SK-N-SH (cell line): ENCODE data around the gene ISG20. TPM values are rescaled to one million over a fixed set of nuclear protein-coding genes. Genes with fewer than 3 reads are reported as not detected.
A peak's percentile ranks its signal among the peaks of the same experiment; 100 is the strongest.

Experiments used
- CTCF ChIA-PET: fragments of 300-600, 350-600 bp; formaldehyde crosslinking; extraction: SDS; loops from one replicate; lab custom pipeline; 2021; lab: Yijun Ruan, JAX
- POLR2A ChIA-PET: fragments of 350-600 bp; sonication (Branson Sonifier 250); formaldehyde crosslinking; extraction: SDS; loops from one replicate; lab custom pipeline; 2020; ENCODE audit warnings: antibody characterized with exemption, inconsistent platforms; lab: Yijun Ruan, JAX
- DNase-seq: peaks from one replicate; pipeline ENCODE4 v3.0.0; 2012
- H2AFZ ChIP-seq: fragments of 200-600 bp; sonication (generic); 2 replicates; pipeline ENCODE4 v1.8.1; 2016; ENCODE audit warnings: antibody characterized with exemption, mild to moderate bottlenecking, low read depth
- H3F3A ChIP-seq: fragments of 200-600 bp; sonication (generic); replicated peaks from 2 replicates; pipeline ENCODE3; 2016; ENCODE audit warnings: antibody characterized with exemption, mild to moderate bottlenecking; ENCODE audit not compliant: insufficient read depth
- H3K27ac ChIP-seq, 2 experiments: fragments of 200-500 bp in 1 of 2; fragments of 200-600 bp in 1 of 2; sonication (Bioruptor generic) in 1 of 2; sonication (generic), shearing (Covaris generic) in 1 of 2; 2 replicates each; pipeline versions ENCODE4 v1.5.1 to v1.6.1; 2014 to 2016; ENCODE audit warnings: low read depth in 2 of 2, inconsistent platforms in 1 of 2, low read length in 1 of 2, mild to moderate bottlenecking in 1 of 2, mixed read lengths in 1 of 2
- H3K27me3 ChIP-seq: fragments of 200-600 bp; sonication (generic), shearing (Covaris generic); 2 replicates; pipeline ENCODE4 v1.6.1; 2016; ENCODE audit warnings: mixed run types; ENCODE audit not compliant: insufficient read depth
- H3K36me3 ChIP-seq, 2 experiments: fragments of 200-500 bp in 1 of 2; fragments of 200-600 bp in 1 of 2; sonication (Bioruptor generic) in 1 of 2; sonication (generic) in 1 of 2; replicated peaks in 1 of 2; 2 replicates each; pipeline versions ENCODE3 to v1.5.1; 2014 to 2016; ENCODE audit warnings: low read length in 1 of 2, mild to moderate bottlenecking in 1 of 2; ENCODE audit not compliant: insufficient read depth in 2 of 2, control insufficient read depth in 1 of 2
- H3K4me1 ChIP-seq, 2 experiments: fragments of 200-500 bp in 1 of 2; fragments of 200-600 bp in 1 of 2; sonication (Bioruptor generic) in 1 of 2; sonication (generic), shearing (Covaris generic) in 1 of 2; 2 replicates each; pipeline versions ENCODE4 v1.5.1 to v1.6.1; 2014 to 2016; ENCODE audit warnings: low read depth in 1 of 2, low read length in 1 of 2, mixed run types in 1 of 2; ENCODE audit not compliant: insufficient read depth in 2 of 2, control insufficient read depth in 1 of 2
- H3K4me2 ChIP-seq: fragments of 200-600 bp; sonication (generic), shearing (Covaris generic); 2 replicates; pipeline ENCODE4 v1.6.1; 2017; ENCODE audit warnings: mixed run types
- H3K4me3 ChIP-seq, 2 experiments: fragments of 200-500 bp in 1 of 2; fragments of 200-600 bp in 1 of 2; sonication (Bioruptor generic) in 1 of 2; sonication (generic), shearing (Covaris generic) in 1 of 2; 2 replicates each; pipeline versions ENCODE4 v1.5.1 to v1.8.1; 2014 to 2016; ENCODE audit warnings: low read depth in 2 of 2, inconsistent platforms in 1 of 2, low read length in 1 of 2, mild to moderate bottlenecking in 1 of 2, mixed read lengths in 1 of 2, moderate library complexity in 1 of 2
- H3K79me2 ChIP-seq: fragments of 200-600 bp; sonication (generic); 2 replicates; pipeline ENCODE4 v1.8.1; 2017; ENCODE audit warnings: mild to moderate bottlenecking; ENCODE audit not compliant: insufficient read depth
- H3K9ac ChIP-seq: fragments of 200-600 bp; sonication (generic); 2 replicates; pipeline ENCODE4 v1.6.1; 2017; ENCODE audit warnings: mixed run types
- H3K9me2 ChIP-seq: fragments of 200-600 bp; sonication (generic); 2 replicates; pipeline ENCODE4 v1.6.1; 2017; ENCODE audit warnings: mixed run types
- H3K9me3 ChIP-seq: fragments of 200-600 bp; sonication (generic); 2 replicates; pipeline ENCODE4 v1.6.1; 2017; ENCODE audit warnings: mixed run types, mild to moderate bottlenecking, moderate library complexity
- H4K20me1 ChIP-seq: fragments of 200-600 bp; sonication (generic); 2 replicates; pipeline ENCODE4 v1.6.1; 2017; ENCODE audit warnings: mild to moderate bottlenecking, mixed run types; ENCODE audit not compliant: insufficient read depth
- CHD2 ChIP-seq: fragments of 150-350 bp; IDR thresholded peaks from 2 replicates; pipeline ENCODE4 v1.6.1; 2018; ENCODE audit warnings: low read length; ENCODE audit not compliant: partially characterized antibody
- ELF1 ChIP-seq: IDR thresholded peaks from 2 replicates; pipeline ENCODE4 v1.4.0; 2012
- EP300 ChIP-seq, 2 experiments: IDR thresholded peaks; 2 replicates each; pipeline versions ENCODE4 v1.4.0 to v1.6.1; 2012; ENCODE audit warnings: borderline replicate concordance in 1 of 2, low read depth in 1 of 2, low read length in 1 of 2
- FOSL2 ChIP-seq: IDR thresholded peaks from 2 replicates; pipeline ENCODE4 v1.4.0; 2012; ENCODE audit warnings: low read depth, mild to moderate bottlenecking, moderate library complexity, borderline replicate concordance
- GABPA ChIP-seq: IDR thresholded peaks from 2 replicates; pipeline ENCODE4 v1.4.0; 2012; ENCODE audit warnings: low read depth, mild to moderate bottlenecking
- GATA2 ChIP-seq: sonication (generic); formaldehyde crosslinking; IDR thresholded peaks from 2 replicates; pipeline ENCODE4 v1.5.0; 2020; ENCODE audit warnings: mild to moderate bottlenecking, missing genetic modification reagents
- JUND ChIP-seq: IDR thresholded peaks from 2 replicates; pipeline ENCODE4 v1.4.0; 2012
- MEF2A ChIP-seq: IDR thresholded peaks from 2 replicates; pipeline ENCODE4 v1.4.0; 2012; ENCODE audit warnings: low read depth, borderline replicate concordance
- MXI1 ChIP-seq: IDR thresholded peaks from 2 replicates; pipeline ENCODE4 v1.6.1; 2012; ENCODE audit warnings: mild to moderate bottlenecking, low read depth, low read length, improper control_type of control experiment
- NRF1 ChIP-seq: IDR thresholded peaks from 2 replicates; pipeline ENCODE4 v1.6.1; 2012; ENCODE audit warnings: low read depth, mild to moderate bottlenecking, low read length
- POLR2AphosphoS5 ChIP-seq: IDR thresholded peaks from 2 replicates; pipeline ENCODE4 v1.6.1; 2012; ENCODE audit warnings: low read depth, low read length
- SIN3A ChIP-seq: IDR thresholded peaks from 2 replicates; pipeline ENCODE4 v1.6.1; 2012; ENCODE audit warnings: low read depth, mild to moderate bottlenecking, low read length, moderate library complexity, borderline replicate concordance
- WGBS: methylation state at CpG from one replicate; pipeline ENCODE4 v1.1.6; 2017; ENCODE audit warnings: low lambda C conversion rate; 5-methylcytosine and 5-hydroxymethylcytosine counted together
- polyA plus RNA-seq, 3 experiments: library from polyadenylated mRNA; depleted of rRNA; stranded (reverse); fragments of >200 nt; gene quantifications; 2 replicates each; pipeline ENCODE4 v1.2.3, GENCODE V29; 2012
- TF ChIP-seq, protein P1 (sequence below): IDR thresholded peaks from 2 replicates; pipeline ENCODE4; 2012
- TF ChIP-seq, protein P2 (sequence below): fragments of 200-600 bp; sonication (generic); IDR thresholded peaks from 2 replicates; pipeline ENCODE4 v1.6.1; 2017; ENCODE audit warnings: antibody characterized with exemption, mild to moderate bottlenecking, moderate library complexity
- TF ChIP-seq, protein P3 (sequence below): IDR thresholded peaks from 2 replicates; pipeline ENCODE4 v1.4.0; 2012; ENCODE audit warnings: low read depth, borderline replicate concordance
- TF ChIP-seq, protein P4 (sequence below): IDR thresholded peaks from 2 replicates; pipeline ENCODE4 v1.4.0; 2012; ENCODE audit warnings: low read depth, borderline replicate concordance
- TF ChIP-seq, protein P5 (sequence below): IDR thresholded peaks from 2 replicates; pipeline ENCODE4 v1.6.1; 2012; ENCODE audit warnings: mild to moderate bottlenecking, low read depth, low read length, moderate library complexity

ISG20 gene
- polyA plus RNA-seq, 1 of the 3 experiments (the other 2 are of a cell fraction): 2.0 TPM

DNA sequence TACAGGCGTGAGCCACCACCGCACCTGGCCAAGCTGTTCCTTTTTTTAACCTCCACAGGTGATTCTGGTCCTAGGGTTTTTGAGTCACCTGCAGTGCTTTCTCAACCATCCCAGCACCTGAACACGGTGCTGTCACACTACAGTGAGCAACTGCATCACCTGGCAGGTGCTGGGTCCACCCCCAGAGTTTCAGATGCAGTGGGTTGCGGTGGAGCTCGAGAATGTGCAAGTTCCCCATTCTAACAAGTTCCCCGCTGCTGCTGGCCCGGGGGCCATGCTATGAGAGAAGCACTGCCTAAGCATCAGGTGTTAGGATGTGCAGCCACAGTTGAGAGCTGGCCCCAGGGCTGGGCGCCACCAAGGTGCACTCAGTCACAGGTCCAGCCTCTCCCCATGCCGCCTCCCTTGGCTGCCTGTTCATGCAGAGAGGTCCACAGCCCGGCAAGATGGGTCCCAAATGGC, 18.0 kb downstream of the ISG20 start:
- WGBS: 64% methylated on average over 8 of the region's 10 CpGs
- no peaks in the 10 kb centered on the region for H4K20me1 ChIP-seq
- peaks cover 7% of the 10 kb centered on the region for H3F3A ChIP-seq
- no peak overlapping the region for H2AFZ ChIP-seq
- no peak overlapping the region for H3K4me2 ChIP-seq
- H3K36me3 ChIP-seq: no peaks in the 10 kb centered on the region
- H3K79me2 ChIP-seq: no peaks in the 10 kb centered on the region
- no peak for DNase-seq
- CTCF ChIA-PET: interaction anchor here (0.6 to 4.9 kb wide), 38 partner anchors 9 to 521 kb away, joined by 3 to 50 read pairs (median 5); partner anchors contain the start of genes MRPL46 and MRPS11
- no peak for TF ChIP-seq GATA2
- no peak for TF ChIP-seq GABPA
- TF ChIP-seq POLR2AphosphoS5: no peak
- no peak for TF ChIP-seq CHD2
- no peak for TF ChIP-seq FOSL2
- no peak for TF ChIP-seq ELF1
- TF ChIP-seq, all 33 proteins: peak for 0
- no peaks in the 10 kb centered on the region for H3K9me2 ChIP-seq
- H3K4me1 ChIP-seq: peaks cover 0 to 18% of the 10 kb centered on the region in 2 experiments; a peak in 1 of 4 replicates
- H3K27ac ChIP-seq: no peak overlapping the region
- no peak overlapping the region for H3K4me3 ChIP-seq
- H3K9ac ChIP-seq: no peak overlapping the region
- no peaks in the 10 kb centered on the region for H3K9me3 ChIP-seq
- no peaks in the 10 kb centered on the region for H3K27me3 ChIP-seq
- POLR2A ChIA-PET: no interaction called here

DNA sequence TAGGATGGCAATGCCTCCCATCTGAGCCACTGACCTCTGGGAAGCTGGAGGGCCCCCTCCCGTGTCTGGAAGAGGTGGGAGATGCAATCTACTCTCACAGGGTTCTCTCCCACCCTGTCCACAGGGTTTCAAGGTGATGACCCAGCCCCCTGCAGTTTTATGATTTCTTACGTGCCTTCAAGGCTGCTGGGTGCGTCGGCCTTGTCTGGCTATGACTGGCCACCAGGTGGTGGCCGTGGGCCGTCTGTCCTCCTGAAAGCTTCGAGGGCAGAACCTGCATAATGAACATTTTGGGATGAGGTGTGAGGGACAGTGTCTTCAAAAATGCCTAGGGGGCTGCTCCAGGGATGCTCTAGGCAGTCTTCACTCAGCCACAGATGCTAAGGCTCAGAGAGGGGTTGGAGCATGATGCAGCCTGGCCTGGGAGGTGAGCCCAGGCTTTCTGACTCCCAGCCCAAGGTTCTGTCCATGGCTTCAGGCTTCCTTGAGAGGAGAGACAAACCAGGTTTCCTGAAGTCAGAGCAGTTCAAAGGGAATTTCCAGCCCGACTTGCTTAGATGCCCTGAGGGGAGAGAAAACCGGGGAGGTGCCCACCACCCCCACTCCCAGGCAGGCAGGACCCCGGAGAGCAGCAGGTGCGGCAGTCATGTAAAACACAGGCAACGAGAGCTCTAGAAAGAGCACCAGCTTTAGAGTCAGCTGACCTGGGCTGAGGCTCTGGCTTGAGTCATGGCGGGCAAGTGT, 18.7 kb downstream of the ISG20 start:
- Histone ChIP-seq H3K9ac (no peak overlapping the region), H2AFZ (no peak overlapping the region), H3K27me3 (no peaks in the 10 kb centered on the region), H3K9me2 (no peaks in the 10 kb centered on the region), H3K4me2 (no peak overlapping the region), H3K4me1 (peaks cover 0 to 17% of the 10 kb centered on the region in 2 experiments; a peak in 1 of 4 replicates), H3K4me3 (no peak overlapping the region; a peak in 1 of 4 replicates), H3K27ac (no peak overlapping the region), H3K9me3 (no peaks in the 10 kb centered on the region), H3K79me2 (no peaks in the 10 kb centered on the region), H3K36me3 (no peaks in the 10 kb centered on the region), H3F3A (peaks cover 7% of the 10 kb centered on the region), H4K20me1 (no peaks in the 10 kb centered on the region)
- CTCF ChIA-PET: interaction anchor here (0.5 to 4.9 kb wide), 50 partner anchors 9 to 520 kb away, joined by 3 to 50 read pairs (median 4); partner anchors contain the start of genes MRPL46 and MRPS11
- WGBS: 44% methylated on average over 6 of the region's 13 CpGs
- POLR2A ChIA-PET: no interaction called here
- peak; percentile 78 for DNase-seq
- TF ChIP-seq EP300 (IDR thresholded peaks at IDR 0.05; ENCODE audit: borderline replicate concordance in 1 of 2, low read depth in 1 of 2, low read length in 1 of 2) (no peak), SIN3A (no peak), MEF2A (no peak), JUND (no peak), MXI1 (no peak), NRF1 (no peak)
- TF ChIP-seq, protein P1, sequence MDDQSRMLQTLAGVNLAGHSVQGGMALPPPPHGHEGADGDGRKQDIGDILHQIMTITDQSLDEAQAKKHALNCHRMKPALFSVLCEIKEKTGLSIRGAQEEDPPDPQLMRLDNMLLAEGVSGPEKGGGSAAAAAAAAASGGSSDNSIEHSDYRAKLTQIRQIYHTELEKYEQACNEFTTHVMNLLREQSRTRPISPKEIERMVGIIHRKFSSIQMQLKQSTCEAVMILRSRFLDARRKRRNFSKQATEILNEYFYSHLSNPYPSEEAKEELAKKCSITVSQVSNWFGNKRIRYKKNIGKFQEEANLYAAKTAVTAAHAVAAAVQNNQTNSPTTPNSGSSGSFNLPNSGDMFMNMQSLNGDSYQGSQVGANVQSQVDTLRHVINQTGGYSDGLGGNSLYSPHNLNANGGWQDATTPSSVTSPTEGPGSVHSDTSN: no peak
- TF ChIP-seq, protein P2, sequence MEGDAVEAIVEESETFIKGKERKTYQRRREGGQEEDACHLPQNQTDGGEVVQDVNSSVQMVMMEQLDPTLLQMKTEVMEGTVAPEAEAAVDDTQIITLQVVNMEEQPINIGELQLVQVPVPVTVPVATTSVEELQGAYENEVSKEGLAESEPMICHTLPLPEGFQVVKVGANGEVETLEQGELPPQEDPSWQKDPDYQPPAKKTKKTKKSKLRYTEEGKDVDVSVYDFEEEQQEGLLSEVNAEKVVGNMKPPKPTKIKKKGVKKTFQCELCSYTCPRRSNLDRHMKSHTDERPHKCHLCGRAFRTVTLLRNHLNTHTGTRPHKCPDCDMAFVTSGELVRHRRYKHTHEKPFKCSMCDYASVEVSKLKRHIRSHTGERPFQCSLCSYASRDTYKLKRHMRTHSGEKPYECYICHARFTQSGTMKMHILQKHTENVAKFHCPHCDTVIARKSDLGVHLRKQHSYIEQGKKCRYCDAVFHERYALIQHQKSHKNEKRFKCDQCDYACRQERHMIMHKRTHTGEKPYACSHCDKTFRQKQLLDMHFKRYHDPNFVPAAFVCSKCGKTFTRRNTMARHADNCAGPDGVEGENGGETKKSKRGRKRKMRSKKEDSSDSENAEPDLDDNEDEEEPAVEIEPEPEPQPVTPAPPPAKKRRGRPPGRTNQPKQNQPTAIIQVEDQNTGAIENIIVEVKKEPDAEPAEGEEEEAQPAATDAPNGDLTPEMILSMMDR: peak; percentile 83
- TF ChIP-seq, protein P3, sequence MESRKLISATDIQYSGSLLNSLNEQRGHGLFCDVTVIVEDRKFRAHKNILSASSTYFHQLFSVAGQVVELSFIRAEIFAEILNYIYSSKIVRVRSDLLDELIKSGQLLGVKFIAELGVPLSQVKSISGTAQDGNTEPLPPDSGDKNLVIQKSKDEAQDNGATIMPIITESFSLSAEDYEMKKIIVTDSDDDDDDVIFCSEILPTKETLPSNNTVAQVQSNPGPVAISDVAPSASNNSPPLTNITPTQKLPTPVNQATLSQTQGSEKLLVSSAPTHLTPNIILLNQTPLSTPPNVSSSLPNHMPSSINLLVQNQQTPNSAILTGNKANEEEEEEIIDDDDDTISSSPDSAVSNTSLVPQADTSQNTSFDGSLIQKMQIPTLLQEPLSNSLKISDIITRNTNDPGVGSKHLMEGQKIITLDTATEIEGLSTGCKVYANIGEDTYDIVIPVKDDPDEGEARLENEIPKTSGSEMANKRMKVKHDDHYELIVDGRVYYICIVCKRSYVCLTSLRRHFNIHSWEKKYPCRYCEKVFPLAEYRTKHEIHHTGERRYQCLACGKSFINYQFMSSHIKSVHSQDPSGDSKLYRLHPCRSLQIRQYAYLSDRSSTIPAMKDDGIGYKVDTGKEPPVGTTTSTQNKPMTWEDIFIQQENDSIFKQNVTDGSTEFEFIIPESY: no peak
- TF ChIP-seq, protein P4, sequence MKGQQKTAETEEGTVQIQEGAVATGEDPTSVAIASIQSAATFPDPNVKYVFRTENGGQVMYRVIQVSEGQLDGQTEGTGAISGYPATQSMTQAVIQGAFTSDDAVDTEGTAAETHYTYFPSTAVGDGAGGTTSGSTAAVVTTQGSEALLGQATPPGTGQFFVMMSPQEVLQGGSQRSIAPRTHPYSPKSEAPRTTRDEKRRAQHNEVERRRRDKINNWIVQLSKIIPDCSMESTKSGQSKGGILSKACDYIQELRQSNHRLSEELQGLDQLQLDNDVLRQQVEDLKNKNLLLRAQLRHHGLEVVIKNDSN: no peak
- TF ChIP-seq, protein P5, sequence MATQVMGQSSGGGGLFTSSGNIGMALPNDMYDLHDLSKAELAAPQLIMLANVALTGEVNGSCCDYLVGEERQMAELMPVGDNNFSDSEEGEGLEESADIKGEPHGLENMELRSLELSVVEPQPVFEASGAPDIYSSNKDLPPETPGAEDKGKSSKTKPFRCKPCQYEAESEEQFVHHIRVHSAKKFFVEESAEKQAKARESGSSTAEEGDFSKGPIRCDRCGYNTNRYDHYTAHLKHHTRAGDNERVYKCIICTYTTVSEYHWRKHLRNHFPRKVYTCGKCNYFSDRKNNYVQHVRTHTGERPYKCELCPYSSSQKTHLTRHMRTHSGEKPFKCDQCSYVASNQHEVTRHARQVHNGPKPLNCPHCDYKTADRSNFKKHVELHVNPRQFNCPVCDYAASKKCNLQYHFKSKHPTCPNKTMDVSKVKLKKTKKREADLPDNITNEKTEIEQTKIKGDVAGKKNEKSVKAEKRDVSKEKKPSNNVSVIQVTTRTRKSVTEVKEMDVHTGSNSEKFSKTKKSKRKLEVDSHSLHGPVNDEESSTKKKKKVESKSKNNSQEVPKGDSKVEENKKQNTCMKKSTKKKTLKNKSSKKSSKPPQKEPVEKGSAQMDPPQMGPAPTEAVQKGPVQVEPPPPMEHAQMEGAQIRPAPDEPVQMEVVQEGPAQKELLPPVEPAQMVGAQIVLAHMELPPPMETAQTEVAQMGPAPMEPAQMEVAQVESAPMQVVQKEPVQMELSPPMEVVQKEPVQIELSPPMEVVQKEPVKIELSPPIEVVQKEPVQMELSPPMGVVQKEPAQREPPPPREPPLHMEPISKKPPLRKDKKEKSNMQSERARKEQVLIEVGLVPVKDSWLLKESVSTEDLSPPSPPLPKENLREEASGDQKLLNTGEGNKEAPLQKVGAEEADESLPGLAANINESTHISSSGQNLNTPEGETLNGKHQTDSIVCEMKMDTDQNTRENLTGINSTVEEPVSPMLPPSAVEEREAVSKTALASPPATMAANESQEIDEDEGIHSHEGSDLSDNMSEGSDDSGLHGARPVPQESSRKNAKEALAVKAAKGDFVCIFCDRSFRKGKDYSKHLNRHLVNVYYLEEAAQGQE: no peak
